OCI-LY1 (cell line): Measurements from ENCODE around the gene AQP5.

Source experiments
- H2AFZ ChIP-seq: fragments of 200-600 bp; sonication (generic), shearing (Covaris generic); 2 replicates; pipeline ENCODE4 v1.6.0; 2014; ENCODE audit warnings: antibody characterized with exemption, mild to moderate bottlenecking, low read length
- H3F3A ChIP-seq: fragments of 200-600 bp; sonication (generic), shearing (Covaris generic); 2 replicates; pipeline ENCODE4 v1.6.0; 2014; ENCODE audit warnings: mild to moderate bottlenecking, antibody characterized with exemption, low read length, moderate library complexity; ENCODE audit not compliant: insufficient read depth
- H3K27ac ChIP-seq: fragments of 200-600 bp; sonication (generic); 2 replicates; pipeline ENCODE4 v1.5.1; 2014; ENCODE audit warnings: low read length, mixed run types, mild to moderate bottlenecking, low read depth; ENCODE audit not compliant: poor library complexity, severe bottlenecking
- H3K27me3 ChIP-seq: fragments of 200-600 bp; sonication (generic); 2 replicates; pipeline ENCODE4 v1.6.0; 2014; ENCODE audit warnings: antibody characterized with exemption, mild to moderate bottlenecking, low read length, moderate library complexity; ENCODE audit not compliant: insufficient read depth
- H3K36me3 ChIP-seq: fragments of 200-600 bp; sonication (generic); 2 replicates; pipeline ENCODE4 v1.6.1; 2014; ENCODE audit warnings: mild to moderate bottlenecking, antibody characterized with exemption, low read length, moderate library complexity, mixed read lengths; ENCODE audit not compliant: insufficient read depth
- H3K4me1 ChIP-seq: fragments of 200-600 bp; sonication (generic); 2 replicates; pipeline ENCODE4 v1.5.1; 2014; ENCODE audit warnings: mild to moderate bottlenecking, low read length, moderate library complexity; ENCODE audit not compliant: insufficient read depth, severe bottlenecking
- H3K4me2 ChIP-seq: fragments of 200-600 bp; sonication (generic), shearing (Covaris generic); 2 replicates; pipeline ENCODE4 v1.6.1; 2014; ENCODE audit warnings: low read length
- H3K4me3 ChIP-seq: fragments of 200-600 bp; sonication (generic); 2 replicates; pipeline ENCODE4 v1.5.1; 2014; ENCODE audit warnings: low read length, low read depth, mild to moderate bottlenecking, mixed read lengths; ENCODE audit not compliant: poor library complexity, severe bottlenecking
- H3K79me2 ChIP-seq: fragments of 200-600 bp; shearing (Covaris generic); 2 replicates; pipeline ENCODE4 v1.6.1; 2016; ENCODE audit warnings: mixed run types, low read length, mixed read lengths; ENCODE audit not compliant: insufficient read depth
- H3K9ac ChIP-seq: fragments of 200-600 bp; sonication (generic), shearing (Covaris generic); 2 replicates; pipeline ENCODE4 v1.6.1; 2014; ENCODE audit warnings: mild to moderate bottlenecking, low read length, mixed read lengths
- H3K9me2 ChIP-seq: fragments of 200-600 bp; sonication (generic), shearing (Covaris generic); 2 replicates; pipeline ENCODE4 v1.6.1; 2014; ENCODE audit warnings: low read depth, mild to moderate bottlenecking, low read length, mixed read lengths
- H3K9me3 ChIP-seq: fragments of 200-600 bp; shearing (Covaris generic); 2 replicates; pipeline ENCODE4 v1.6.1; 2014; ENCODE audit warnings: low read length, mixed read lengths
- H4K20me1 ChIP-seq: fragments of 200-600 bp; sonication (generic), shearing (Covaris generic); 2 replicates; pipeline ENCODE4 v1.6.0; 2016; ENCODE audit warnings: mild to moderate bottlenecking, low read length; ENCODE audit not compliant: insufficient read depth
- EZH2 ChIP-seq: fragments of 200-600 bp; sonication (generic), shearing (Covaris generic); IDR thresholded peaks from 2 replicates; pipeline ENCODE4 v1.8.0; 2017; ENCODE audit warnings: borderline replicate concordance, mixed run types, mild to moderate bottlenecking, antibody characterized with exemption, low read length, moderate library complexity, mixed read lengths
- TF ChIP-seq, protein P1 (sequence below): fragments of 200-600 bp; sonication (generic), shearing (Covaris generic); IDR thresholded peaks from 2 replicates; pipeline ENCODE4 v1.5.1; 2017; ENCODE audit warnings: mild to moderate bottlenecking, antibody characterized with exemption, low read length, moderate library complexity, mixed read lengths

AQP5 gene

GRCh38 chr12:49975318-49975761 is 13.7 kb downstream of the AQP5 start:
- no peak overlapping the region for H2AFZ ChIP-seq
- H3K4me1 ChIP-seq = no peaks in the 10 kb centered on the region
- no peaks in the 10 kb centered on the region for H3F3A ChIP-seq
- H3K9me3 ChIP-seq = no peaks in the 10 kb centered on the region
- H3K9ac ChIP-seq = no peak overlapping the region
- H4K20me1 ChIP-seq = no peaks in the 10 kb centered on the region
- H3K4me2 ChIP-seq = no peak overlapping the region
- H3K9me2 ChIP-seq = no peaks in the 10 kb centered on the region
- H3K79me2 ChIP-seq = no peaks in the 10 kb centered on the region
- H3K27ac ChIP-seq = no peak overlapping the region
- H3K27me3 ChIP-seq = no peaks in the 10 kb centered on the region
- H3K4me3 ChIP-seq = no peak overlapping the region
- no peaks in the 10 kb centered on the region for H3K36me3 ChIP-seq
- TF ChIP-seq, protein P1, sequence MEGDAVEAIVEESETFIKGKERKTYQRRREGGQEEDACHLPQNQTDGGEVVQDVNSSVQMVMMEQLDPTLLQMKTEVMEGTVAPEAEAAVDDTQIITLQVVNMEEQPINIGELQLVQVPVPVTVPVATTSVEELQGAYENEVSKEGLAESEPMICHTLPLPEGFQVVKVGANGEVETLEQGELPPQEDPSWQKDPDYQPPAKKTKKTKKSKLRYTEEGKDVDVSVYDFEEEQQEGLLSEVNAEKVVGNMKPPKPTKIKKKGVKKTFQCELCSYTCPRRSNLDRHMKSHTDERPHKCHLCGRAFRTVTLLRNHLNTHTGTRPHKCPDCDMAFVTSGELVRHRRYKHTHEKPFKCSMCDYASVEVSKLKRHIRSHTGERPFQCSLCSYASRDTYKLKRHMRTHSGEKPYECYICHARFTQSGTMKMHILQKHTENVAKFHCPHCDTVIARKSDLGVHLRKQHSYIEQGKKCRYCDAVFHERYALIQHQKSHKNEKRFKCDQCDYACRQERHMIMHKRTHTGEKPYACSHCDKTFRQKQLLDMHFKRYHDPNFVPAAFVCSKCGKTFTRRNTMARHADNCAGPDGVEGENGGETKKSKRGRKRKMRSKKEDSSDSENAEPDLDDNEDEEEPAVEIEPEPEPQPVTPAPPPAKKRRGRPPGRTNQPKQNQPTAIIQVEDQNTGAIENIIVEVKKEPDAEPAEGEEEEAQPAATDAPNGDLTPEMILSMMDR = no peak
- no peak for TF ChIP-seq EZH2

DNA sequence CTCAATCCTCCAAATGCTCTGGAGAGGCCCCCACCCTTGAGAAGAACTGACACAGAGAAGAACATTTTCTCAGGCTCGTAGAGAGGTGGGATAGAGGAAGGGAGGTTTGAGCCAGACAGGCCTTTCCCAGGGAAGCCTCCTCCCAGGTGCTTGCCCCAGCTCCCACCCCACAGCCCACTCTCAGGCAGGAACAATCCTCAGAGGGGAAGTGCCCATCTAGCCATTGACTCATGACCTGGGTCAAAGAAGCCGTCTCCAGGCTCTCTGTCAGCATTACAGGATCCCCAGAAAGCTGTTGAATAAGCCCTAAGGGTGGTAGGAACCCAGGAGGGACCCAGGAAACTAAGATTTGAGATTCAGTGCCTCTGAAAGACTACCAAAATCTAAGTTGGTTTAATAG is 14.9 kb downstream of the AQP5 start:
- no peaks in the 10 kb centered on the region for H3K79me2 ChIP-seq
- no peaks in the 10 kb centered on the region for H3F3A ChIP-seq
- H3K9me2 ChIP-seq = no peaks in the 10 kb centered on the region
- H3K9ac ChIP-seq = no peak overlapping the region
- H3K27me3 ChIP-seq = no peaks in the 10 kb centered on the region
- H3K9me3 ChIP-seq = no peaks in the 10 kb centered on the region
- H4K20me1 ChIP-seq = no peaks in the 10 kb centered on the region
- no peaks in the 10 kb centered on the region for H3K4me1 ChIP-seq
- TF ChIP-seq, protein P1 = no peak
- no peak overlapping the region for H3K27ac ChIP-seq
- H2AFZ ChIP-seq = no peak overlapping the region
- H3K4me2 ChIP-seq = no peak overlapping the region
- H3K36me3 ChIP-seq = no peaks in the 10 kb centered on the region
- H3K4me3 ChIP-seq = no peak overlapping the region

DNA sequence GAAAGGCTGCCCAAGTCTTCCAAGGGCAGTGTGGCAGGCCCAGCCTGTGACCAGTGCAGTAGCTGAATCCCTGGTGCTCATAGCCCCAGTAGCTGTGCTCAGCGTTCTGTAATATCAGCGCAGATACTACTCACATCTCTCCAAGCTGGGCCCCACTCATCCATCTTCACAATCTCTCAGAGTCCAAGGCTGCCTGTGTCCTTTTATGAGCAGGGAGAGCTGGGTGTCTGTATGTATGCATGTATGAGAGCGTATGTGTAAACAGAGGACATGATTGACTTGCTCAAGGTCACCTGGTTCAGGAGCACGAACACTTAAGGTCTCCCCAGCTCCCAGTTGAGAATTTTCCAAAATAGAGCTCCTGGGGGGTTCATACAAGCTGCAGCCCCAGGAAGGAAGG is 16.5 kb downstream of the AQP5 start:
- Histone ChIP-seq H3K9me2 (no peaks in the 10 kb centered on the region), H2AFZ (no peak overlapping the region), H3K79me2 (no peaks in the 10 kb centered on the region), H3K9ac (no peak overlapping the region), H3F3A (no peaks in the 10 kb centered on the region), H3K27me3 (no peaks in the 10 kb centered on the region), H3K4me2 (no peak overlapping the region), H3K4me1 (no peaks in the 10 kb centered on the region), H3K36me3 (no peaks in the 10 kb centered on the region), H4K20me1 (no peaks in the 10 kb centered on the region), H3K4me3 (no peak overlapping the region), H3K9me3 (no peaks in the 10 kb centered on the region), H3K27ac (no peak overlapping the region)
- no peak for TF ChIP-seq EZH2
- TF ChIP-seq, protein P1 = no peak
